H1 (cell line): Measurements from ENCODE around the gene CYGB. TPM values are rescaled to one million over a fixed set of nuclear protein-coding genes. Genes with fewer than 3 reads are reported as not detected.

ENCODE experiments used
- CTCF ChIA-PET: fragments of 300-600 bp; sonication (Branson Sonifier 250); formaldehyde crosslinking; loops from one replicate; lab custom pipeline; 2021; ENCODE audit not compliant: partially characterized antibody; lab: Charles Lee
- POLR2A ChIA-PET: fragments of 300-600 bp; sonication (Branson Sonifier 250); formaldehyde crosslinking; loops from one replicate; lab custom pipeline; 2021; ENCODE audit warnings: inconsistent platforms; ENCODE audit not compliant: partially characterized antibody; lab: Charles Lee
- DNase-seq, 2 experiments: peaks; one replicate each; pipeline versions ENCODE4 v3.0.0 to v3.0.0-alpha.2; 2010 to 2022; ENCODE audit warnings: low spot score in 2 of 2, low read depth in 1 of 2, mixed read lengths in 1 of 2
- FAIRE-seq: peaks from 2 replicates; lab custom pipeline; 2011; peaks lifted over from hg19 to GRCh38; lab: Jason Lieb, UNC
- H2AFZ ChIP-seq: 2 replicates; pipeline ENCODE4 v1.8.1; 2012; ENCODE audit warnings: low read length, inconsistent platforms
- H2AK5ac ChIP-seq: 2 replicates; pipeline ENCODE4 v1.6.1; 2013; ENCODE audit warnings: low read depth, low read length
- H2BK120ac ChIP-seq: replicated peaks from 2 replicates; pipeline ENCODE3; 2013; ENCODE audit warnings: low read depth, low read length, inconsistent platforms
- H2BK12ac ChIP-seq: 2 replicates; pipeline ENCODE4 v1.6.1; 2013; ENCODE audit warnings: low read depth, low read length
- H2BK15ac ChIP-seq: 2 replicates; pipeline ENCODE4 v1.6.1; 2013; ENCODE audit warnings: low read length
- H2BK20ac ChIP-seq: 2 replicates; pipeline ENCODE4 v1.6.1; 2013; ENCODE audit warnings: low read length
- H2BK5ac ChIP-seq: 2 replicates; pipeline ENCODE4 v1.6.1; 2013; ENCODE audit warnings: low read depth, low read length
- H3K14ac ChIP-seq: 2 replicates; pipeline ENCODE4 v1.6.1; 2013; ENCODE audit warnings: inconsistent platforms; ENCODE audit not compliant: insufficient read length
- H3K18ac ChIP-seq: 2 replicates; pipeline ENCODE4 v1.6.1; 2013; ENCODE audit warnings: low read length; ENCODE audit errors: extremely low read depth
- H3K23ac ChIP-seq: 2 replicates; pipeline ENCODE4 v1.6.1; 2013; ENCODE audit warnings: inconsistent platforms; ENCODE audit not compliant: insufficient read length
- H3K23me2 ChIP-seq: 2 replicates; pipeline ENCODE4 v1.6.1; 2013; ENCODE audit warnings: low read depth, low read length
- H3K27ac ChIP-seq: 2 replicates; pipeline ENCODE4 v1.6.1; 2011; ENCODE audit warnings: low read depth, low read length, inconsistent platforms
- H3K27me3 ChIP-seq, 4 experiments: replicated peaks in 1 of 4; 1 replicate in 1 of 4; 2 replicates in 3 of 4; pipeline versions ENCODE4 v1.6.1 to v1.8.1; 2011 to 2013; ENCODE audit warnings: low read length in 3 of 4, mild to moderate bottlenecking in 3 of 4, inconsistent platforms in 2 of 4, mixed read lengths in 2 of 4, moderate library complexity in 1 of 4; ENCODE audit not compliant: control insufficient read depth in 3 of 4, insufficient read depth in 3 of 4; ENCODE audit errors: extremely low read depth in 1 of 4
- H3K36me3 ChIP-seq, 4 experiments: 2 replicates each; pipeline versions ENCODE4 v1.6.1 to v1.8.1; 2011 to 2013; ENCODE audit warnings: mild to moderate bottlenecking in 4 of 4, low read length in 3 of 4, moderate library complexity in 2 of 4, control low read depth in 1 of 4, inconsistent platforms in 1 of 4; ENCODE audit not compliant: insufficient read depth in 4 of 4, control insufficient read depth in 2 of 4
- H3K4ac ChIP-seq: replicated peaks from 2 replicates; pipeline ENCODE3; 2013; ENCODE audit warnings: low read length, low read depth, mixed read lengths, inconsistent platforms; ENCODE audit not compliant: insufficient read length
- H3K4me1 ChIP-seq, 4 experiments: replicated peaks in 1 of 4; 1 replicate in 1 of 4; 2 replicates in 3 of 4; pipeline versions ENCODE4 v1.6.1 to v1.8.1; 2011 to 2013; ENCODE audit warnings: low read length in 3 of 4, inconsistent platforms in 2 of 4, mixed read lengths in 1 of 4; ENCODE audit not compliant: insufficient read depth in 4 of 4, control insufficient read depth in 3 of 4
- H3K4me2 ChIP-seq, 2 experiments: 2 replicates each; pipeline versions ENCODE4 v1.6.1 to v1.8.1; 2011 to 2013; ENCODE audit warnings: low read depth in 2 of 2, low read length in 2 of 2, control low read depth in 1 of 2, inconsistent platforms in 1 of 2, mild to moderate bottlenecking in 1 of 2; ENCODE audit not compliant: insufficient read depth in 1 of 2
- H3K4me3 ChIP-seq, 4 experiments: fragments of 200-600, 300-600 bp in 1 of 4; sonication (generic), shearing (Covaris generic), sonication (Bioruptor Twin) in 1 of 4; 2 replicates each; pipeline versions ENCODE4 v1.5.1 to v1.8.1; 2011 to 2016; ENCODE audit warnings: low read length in 4 of 4, low read depth in 3 of 4, control low read depth in 2 of 4, inconsistent platforms in 2 of 4, mild to moderate bottlenecking in 2 of 4, mixed read lengths in 1 of 4, moderate library complexity in 1 of 4; ENCODE audit not compliant: insufficient read depth in 2 of 4; ENCODE audit errors: extremely low read depth in 1 of 4
- H3K56ac ChIP-seq: replicated peaks from 2 replicates; pipeline ENCODE3; 2013; ENCODE audit warnings: low read depth, mild to moderate bottlenecking, mixed read lengths, low read length, inconsistent platforms; ENCODE audit not compliant: insufficient read length
- H3K79me1 ChIP-seq: 2 replicates; pipeline ENCODE4 v1.6.1; 2013; ENCODE audit warnings: low read depth, low read length, control low read depth
- H3K79me2 ChIP-seq, 2 experiments: 2 replicates each; pipeline versions ENCODE4 v1.6.1 to v1.8.1; 2012 to 2013; ENCODE audit warnings: low read length in 2 of 2, mild to moderate bottlenecking in 2 of 2, inconsistent platforms in 1 of 2; ENCODE audit not compliant: insufficient read depth in 2 of 2, control insufficient read depth in 1 of 2
- H3K9ac ChIP-seq, 4 experiments: replicated peaks in 1 of 4; 1 replicate in 1 of 4; 2 replicates in 3 of 4; pipeline versions ENCODE4 v1.6.1 to v1.8.1; 2011 to 2013; ENCODE audit warnings: low read depth in 3 of 4, low read length in 3 of 4, control low read depth in 2 of 4, mild to moderate bottlenecking in 2 of 4, moderate library complexity in 2 of 4, inconsistent platforms in 1 of 4; ENCODE audit errors: extremely low read depth in 1 of 4
- H3K9me3 ChIP-seq, 2 experiments: 2 replicates each; pipeline versions ENCODE4 v1.6.1 to v1.8.1; 2012 to 2013; ENCODE audit warnings: mild to moderate bottlenecking in 2 of 2, moderate library complexity in 2 of 2, control low read depth in 1 of 2, inconsistent platforms in 1 of 2, low read depth in 1 of 2, low read length in 1 of 2, mixed read lengths in 1 of 2; ENCODE audit not compliant: insufficient read depth in 2 of 2
- H4K20me1 ChIP-seq, 2 experiments: replicated peaks in 1 of 2; 2 replicates each; pipeline versions ENCODE3 to v1.8.1; 2011 to 2013; ENCODE audit warnings: inconsistent platforms in 2 of 2, low read length in 2 of 2, mild to moderate bottlenecking in 1 of 2; ENCODE audit not compliant: insufficient read depth in 2 of 2, control insufficient read depth in 1 of 2
- H4K5ac ChIP-seq: 2 replicates; pipeline ENCODE4 v1.6.1; 2013; ENCODE audit warnings: low read length, low read depth, mixed read lengths, inconsistent platforms; ENCODE audit not compliant: insufficient read length
- H4K8ac ChIP-seq: 2 replicates; pipeline ENCODE4 v1.8.0; 2013; ENCODE audit warnings: mild to moderate bottlenecking, moderate library complexity, low read length, inconsistent platforms; ENCODE audit not compliant: insufficient read depth; ENCODE audit errors: extremely low read depth
- H4K91ac ChIP-seq: replicated peaks from 2 replicates; pipeline ENCODE3; 2013; ENCODE audit warnings: low read length, mixed read lengths, inconsistent platforms; ENCODE audit not compliant: insufficient read length
- ASH2L ChIP-seq: fragments of 200-600, 300-600 bp; sonication (generic); IDR thresholded peaks from one replicate; pipeline ENCODE4 v1.7.1; 2017; ENCODE audit warnings: low read length
- CHD2 ChIP-seq: IDR thresholded peaks from 2 replicates; pipeline ENCODE4 v1.6.1; 2012; ENCODE audit warnings: low read length, improper control_type of control experiment
- HDAC2 ChIP-seq, 2 experiments: fragments of 300-600 bp in 1 of 2; sonication (generic) in 1 of 2; IDR thresholded peaks; 2 replicates each; pipeline ENCODE4 v1.6.1; 2011 to 2012; ENCODE audit warnings: low read depth in 2 of 2, low read length in 2 of 2, mild to moderate bottlenecking in 2 of 2, moderate library complexity in 2 of 2, borderline replicate concordance in 1 of 2, inconsistent platforms in 1 of 2
- HDAC6 ChIP-seq: IDR thresholded peaks from one replicate; pipeline ENCODE4 v1.7.1; 2012; ENCODE audit warnings: low read depth, mild to moderate bottlenecking, inconsistent platforms, low read length, moderate library complexity
- KDM4A ChIP-seq: IDR thresholded peaks from one replicate; pipeline ENCODE4 v1.7.1; 2012; ENCODE audit warnings: low read depth, mild to moderate bottlenecking, moderate library complexity, low read length, inconsistent platforms; ENCODE audit not compliant: severe bottlenecking
- POLR2A ChIP-seq, 2 experiments: IDR thresholded peaks; 1 replicate in 1 of 2; 2 replicates in 1 of 2; pipeline ENCODE4 v1.6.1; 2011; ENCODE audit warnings: low read depth in 2 of 2, low read length in 2 of 2, mild to moderate bottlenecking in 2 of 2; ENCODE audit errors: control extremely low read depth in 1 of 2
- RAD21 ChIP-seq, 2 experiments: IDR thresholded peaks in 1 of 2; conservative IDR thresholded peaks in 1 of 2; 2 replicates each; pipeline ENCODE4 v1.6.1; 2011; ENCODE audit warnings: low read depth in 2 of 2, low read length in 2 of 2, improper control_type of control experiment in 1 of 2, inconsistent platforms in 1 of 2, mild to moderate bottlenecking in 1 of 2, moderate library complexity in 1 of 2
- RFX5 ChIP-seq: IDR thresholded peaks from 2 replicates; pipeline ENCODE4 v1.6.1; 2011; ENCODE audit warnings: low read depth, low read length, improper control_type of control experiment, borderline replicate concordance
- RNF2 ChIP-seq: fragments of 200-900, 300-1000 bp; sonication (generic); IDR thresholded peaks from 2 replicates; pipeline ENCODE4 v1.7.1; 2016; ENCODE audit warnings: borderline replicate concordance, low read depth, mild to moderate bottlenecking, antibody characterized with exemption, low read length; ENCODE audit not compliant: poor library complexity, severe bottlenecking; ENCODE audit errors: missing control alignments
- RXRA ChIP-seq: IDR thresholded peaks from 2 replicates; pipeline ENCODE4 v1.6.1; 2011; ENCODE audit warnings: low read depth, mild to moderate bottlenecking, low read length, moderate library complexity; ENCODE audit not compliant: insufficient read depth
- SAP30 ChIP-seq: fragments of 300-600 bp; sonication (generic); IDR thresholded peaks from 2 replicates; pipeline ENCODE4 v1.7.1; 2012; ENCODE audit warnings: low read length, moderate library complexity, mild to moderate bottlenecking, inconsistent platforms; ENCODE audit not compliant: insufficient read depth, insufficient replicate concordance
- USF2 ChIP-seq: IDR thresholded peaks from 2 replicates; pipeline ENCODE4 v1.6.1; 2011; ENCODE audit warnings: low read length, improper control_type of control experiment
- WGBS, 2 experiments: shearing (Covaris generic) in 1 of 2; methylation state at CpG; one replicate each; pipeline versions ENCODE4 v1.1.6 to v1.1.7; 2013 to 2015; ENCODE audit warnings: low lambda C conversion rate in 2 of 2, mixed read lengths in 2 of 2, inconsistent platforms in 1 of 2, low coverage in 1 of 2, missing lambda C conversion rate in 1 of 2; ENCODE audit not compliant: insufficient replicate concordance in 2 of 2, insufficient coverage in 1 of 2, insufficient read length in 1 of 2; ENCODE audit errors: extremely low coverage in 1 of 2, missing lambda C conversion rate in 1 of 2; 5-methylcytosine and 5-hydroxymethylcytosine counted together
- polyA plus RNA-seq, 7 experiments: library from polyadenylated mRNA; depleted of rRNA in 3 of 7; stranded (reverse) in 5 of 7; unstranded in 2 of 7; fragments of >200 nt in 5 of 7; fragments of 200-250 nt in 2 of 7; gene quantifications; 1 replicate in 5 of 7; 2 replicates in 1 of 7; 4 replicates in 1 of 7; pipeline versions ENCODE4 v1.2.1 to v1.2.3, GENCODE V29; 2011 to 2013; ENCODE audit warnings: missing spikeins in 2 of 7, mixed read lengths in 2 of 7
- total RNA-seq: library from RNA; stranded (reverse); fragmentation: NEBNext Ultra II Directional; extraction: Animal tissue kit (Norgen Biotek cat#: 25700); gene quantifications from 2 replicates; pipeline ENCODE4 v1.2.1, GENCODE V29; 2021

The CYGB gene
- total and polyA plus RNA-seq, 2 of the 8 experiments (the other 6 are each of a cell fraction or from before 2014, with no cell fraction given): 2.7 to 3.7 TPM

- 3% methylated on average over 9 of the region's 10 CpGs; no CpG with 5 or more reads in 1 of the 2 experiments for WGBS, 2 experiments
- Histone ChIP-seq H3K36me3 (no peaks in the 10 kb centered on the region), H3K4me1 (peaks cover 11 to 39% (median 34%) of the 10 kb centered on the region in 4 experiments), H4K91ac (no peak overlapping the region), H3K27ac (no peak overlapping the region), H3K23ac (no peak overlapping the region), H2BK120ac (no peak overlapping the region), H3K4me3 (peak overlapping the region; percentile 62 to 82 (median 76)), H3K14ac (no peak overlapping the region), H3K4ac (peak overlapping the region; percentile 61), H3K79me2 (peaks cover 0 to 6% of the 10 kb centered on the region in 2 experiments; a peak in 2 of 4 replicates), H4K5ac (no peak overlapping the region), H3K9me3 (no peaks in the 10 kb centered on the region), H2BK15ac (no peak overlapping the region), H2AFZ (no peak overlapping the region), H3K27me3 (no peaks in the 10 kb centered on the region), H4K20me1 (peaks cover 4 to 20% of the 10 kb centered on the region in 2 experiments), H3K79me1 (peaks cover 12% of the 10 kb centered on the region), H2BK12ac (no peak overlapping the region), H2BK5ac (no peak overlapping the region), H2BK20ac (no peak overlapping the region), H3K18ac (peak overlapping the region; percentile 60; the same call in 1 of the 2 replicates), H3K4me2 (peak overlapping the region; percentile 81 to 85), H3K9ac (peak overlapping the region; percentile 22 to 83 (median 60); a peak in 6 of 7 replicates), H2AK5ac (no peak overlapping the region), H3K23me2 (peaks cover 7% of the 10 kb centered on the region; the same call in 1 of the 2 replicates), H4K8ac (peak overlapping the region; percentile 69), H3K56ac (no peak overlapping the region)
- CTCF ChIA-PET: interaction anchor here (1.1 to 20.2 kb wide), 6 partner anchors 20 to 114 kb away, joined by 3 to 446 read pairs (median 70); partner anchors contain the start of gene AANAT
- FAIRE-seq (no peak), DNase-seq (no peak)
- POLR2A ChIA-PET: interaction anchor here (1.2 to 3.8 kb wide), 3 partner anchors 14 to 58 kb away, joined by 4 to 15 read pairs (median 8); partner anchors contain the start of gene PRCD
- no peak for TF ChIP-seq RFX5
- no peak for TF ChIP-seq USF2
- TF ChIP-seq HDAC6: no peak
- TF ChIP-seq CHD2: no peak
- no peak for TF ChIP-seq RAD21 (IDR thresholded peaks at IDR 0.05 in 1 of 2, conservative IDR thresholded peaks at IDR 0.05 in 1 of 2; ENCODE audit: low read depth in 2 of 2, low read length in 2 of 2)
- no peak for TF ChIP-seq SAP30
- TF ChIP-seq RNF2: no peak
- no peak for TF ChIP-seq ASH2L
- TF ChIP-seq RXRA: no peak
- TF ChIP-seq KDM4A: no peak
- no peak for TF ChIP-seq POLR2A (IDR thresholded peaks at IDR 0.05; ENCODE audit: control extremely low read depth in 1 of 2, low read depth in 2 of 2, low read length in 2 of 2)
- TF ChIP-seq HDAC2 (IDR thresholded peaks at IDR 0.05; ENCODE audit: borderline replicate concordance in 1 of 2, low read depth in 2 of 2, low read length in 2 of 2): no peak
Observed at GRCh38 chr17:76500747-76501017, 36.8 kb downstream of the CYGB start.
